IMR-90 (cell line): ENCODE data around the gene PCDHB1. TPM values are rescaled to one million over a fixed set of nuclear protein-coding genes. Genes with fewer than 3 reads are reported as not detected.

ENCODE experiments used
- ATAC-seq: fragments of 200-7000 bp; cut with Tn5 transposase; 2 replicates; pipeline ENCODE4 v1.9.1; 2020; ENCODE audit warnings: low read depth, mild to moderate bottlenecking, moderate library complexity
- BruUV-seq: library from RNA; stranded (reverse); fragments of 400-500 nt; replicated peaks from 2 replicates; lab custom pipeline; 2021; lab: Mats Ljungman, UMichigan
- CTCF ChIA-PET: fragments of 300-600 bp; formaldehyde crosslinking; extraction: SDS; loops from one replicate; lab custom pipeline; 2021; ENCODE audit warnings: antibody characterized with exemption; lab: Yijun Ruan, JAX
- POLR2A ChIA-PET: fragments of 300-600 bp; sonication (Branson Sonifier 250); formaldehyde crosslinking; loops from one replicate; lab custom pipeline; 2022; ENCODE audit warnings: antibody characterized with exemption; ENCODE audit not compliant: unreplicated experiment; lab: Charles Lee
- DNase-seq: peaks from one replicate; pipeline ENCODE4 v3.0.0; 2013
- H2AFZ ChIP-seq: replicated peaks from 2 replicates; pipeline ENCODE3; 2013; ENCODE audit warnings: low read length, mild to moderate bottlenecking; ENCODE audit not compliant: poor library complexity
- H2AK5ac ChIP-seq: 2 replicates; pipeline ENCODE4 v1.6.1; 2013; ENCODE audit warnings: low read depth, low read length, inconsistent platforms
- H2AK9ac ChIP-seq: replicated peaks from 2 replicates; pipeline ENCODE3; 2013; ENCODE audit warnings: mild to moderate bottlenecking, low read depth, low read length, moderate library complexity; ENCODE audit not compliant: poor library complexity
- H2BK120ac ChIP-seq: 2 replicates; pipeline ENCODE4 v1.6.1; 2013; ENCODE audit warnings: low read depth, low read length, inconsistent platforms
- H2BK15ac ChIP-seq: 3 replicates; pipeline ENCODE4 v1.6.1; 2013; ENCODE audit warnings: low read depth, low read length, inconsistent platforms
- H2BK20ac ChIP-seq: 2 replicates; pipeline ENCODE4 v1.6.1; 2013; ENCODE audit warnings: low read depth, mild to moderate bottlenecking, inconsistent platforms, low read length, moderate library complexity
- H2BK5ac ChIP-seq: 2 replicates; pipeline ENCODE4 v1.6.1; 2013; ENCODE audit warnings: mild to moderate bottlenecking, low read depth, low read length, inconsistent platforms; ENCODE audit not compliant: poor library complexity, severe bottlenecking
- H3K14ac ChIP-seq: replicated peaks from 2 replicates; pipeline ENCODE4 v1.6.1; 2013; ENCODE audit warnings: low read depth, low read length, inconsistent platforms
- H3K18ac ChIP-seq: 2 replicates; pipeline ENCODE4 v1.6.1; 2013; ENCODE audit warnings: low read depth, low read length, control low read depth
- H3K23ac ChIP-seq: 2 replicates; pipeline ENCODE4 v1.6.1; 2013; ENCODE audit warnings: low read depth, low read length, inconsistent platforms
- H3K27ac ChIP-seq: 2 replicates; pipeline ENCODE4 v1.5.1; 2013; ENCODE audit warnings: mild to moderate bottlenecking, control low read depth, low read length; ENCODE audit not compliant: insufficient read depth
- H3K27me3 ChIP-seq: 2 replicates; pipeline ENCODE4 v1.6.1; 2013; ENCODE audit warnings: low read length; ENCODE audit not compliant: control insufficient read depth, insufficient read depth
- H3K36me3 ChIP-seq: 2 replicates; pipeline ENCODE4 v1.6.1; 2013; ENCODE audit warnings: low read length, mixed read lengths; ENCODE audit not compliant: control insufficient read depth, insufficient read depth
- H3K4ac ChIP-seq: 2 replicates; pipeline ENCODE4 v1.6.1; 2013; ENCODE audit warnings: low read depth, low read length, inconsistent platforms
- H3K4me1 ChIP-seq: 2 replicates; pipeline ENCODE4 v1.6.1; 2013; ENCODE audit warnings: low read length, mixed read lengths; ENCODE audit not compliant: control insufficient read depth, insufficient read depth
- H3K4me2 ChIP-seq: 2 replicates; pipeline ENCODE4 v1.6.1; 2013; ENCODE audit warnings: low read depth, mild to moderate bottlenecking, control low read depth, low read length, moderate library complexity
- H3K4me3 ChIP-seq: 2 replicates; pipeline ENCODE4 v1.5.1; 2013; ENCODE audit warnings: low read depth, mild to moderate bottlenecking, control low read depth, low read length, moderate library complexity; ENCODE audit not compliant: insufficient read depth
- H3K56ac ChIP-seq: 2 replicates; pipeline ENCODE4 v1.6.1; 2013; ENCODE audit warnings: low read length, inconsistent platforms; ENCODE audit not compliant: insufficient read depth; ENCODE audit errors: extremely low read depth
- H3K79me1 ChIP-seq, 2 experiments: 2 replicates each; pipeline ENCODE4 v1.6.1; 2013; ENCODE audit warnings: low read length in 2 of 2, inconsistent platforms in 1 of 2, low read depth in 1 of 2
- H3K9ac ChIP-seq: 2 replicates; pipeline ENCODE4 v1.6.1; 2013; ENCODE audit warnings: low read depth, low read length, control low read depth
- H3K9me1 ChIP-seq: 2 replicates; pipeline ENCODE4 v1.6.1; 2013; ENCODE audit warnings: low read length, inconsistent platforms; ENCODE audit not compliant: insufficient read depth
- H3K9me3 ChIP-seq: 2 replicates; pipeline ENCODE4 v1.6.1; 2013; ENCODE audit warnings: low read length; ENCODE audit not compliant: control insufficient read depth, insufficient read depth
- H4K20me1 ChIP-seq: 2 replicates; pipeline ENCODE4 v1.6.1; 2013; ENCODE audit warnings: low read length, inconsistent platforms; ENCODE audit not compliant: insufficient read depth
- H4K5ac ChIP-seq: 2 replicates; pipeline ENCODE4 v1.6.1; 2013; ENCODE audit warnings: mild to moderate bottlenecking, low read depth, low read length, control low read depth
- H4K8ac ChIP-seq, 2 experiments: 2 replicates each; pipeline ENCODE4 v1.6.1; 2013; ENCODE audit warnings: low read depth in 2 of 2, low read length in 2 of 2, control low read depth in 1 of 2, inconsistent platforms in 1 of 2
- H4K91ac ChIP-seq: 2 replicates; pipeline ENCODE4 v1.6.1; 2013; ENCODE audit warnings: low read depth, low read length, inconsistent platforms; ENCODE audit not compliant: insufficient read depth
- CEBPB ChIP-seq: IDR thresholded peaks from 2 replicates; pipeline ENCODE4 v1.6.1; 2012; ENCODE audit warnings: low read depth, low read length, improper control_type of control experiment
- CTCF ChIP-seq: conservative IDR thresholded peaks from 2 replicates; pipeline ENCODE4 v1.5.1; 2012; ENCODE audit warnings: mild to moderate bottlenecking, low read depth, low read length, improper control_type of control experiment
- RCOR1 ChIP-seq: IDR thresholded peaks from 2 replicates; pipeline ENCODE4 v1.6.1; 2012; ENCODE audit warnings: mild to moderate bottlenecking, low read length, improper control_type of control experiment; ENCODE audit not compliant: insufficient replicate concordance
- WGBS, 2 experiments: methylation state at CpG; one replicate each; pipeline versions ENCODE4 v1.1.5 to v1.1.7; 2013; ENCODE audit warnings: missing lambda C conversion rate in 2 of 2; ENCODE audit not compliant: insufficient read length in 1 of 2; ENCODE audit errors: extremely low coverage in 2 of 2; 5-methylcytosine and 5-hydroxymethylcytosine counted together
- dilution Hi-C: fragments of 300-500 bp; cut with HindIII; formaldehyde crosslinking; loops from one replicate; pipeline ENCODE4 v1.14.3; 2018; ENCODE audit warnings: low sequenced_read_pairs; ENCODE audit not compliant: unreplicated experiment
- in situ Hi-C: fragments of 300-500 bp; cut with MboI; formaldehyde crosslinking; loops from 3 replicates; pipeline ENCODE4 v1.14.3; 2019; ENCODE audit warnings: low sequenced_read_pairs, inconsistent platforms, mixed read lengths
- intact Hi-C: fragments of 100-400 bp; cut with micrococcal nuclease; formaldehyde crosslinking; loops from 2 replicates; pipeline ENCODE4 v1.10.0; 2022
- polyA plus RNA-seq, 3 experiments: library from polyadenylated mRNA; depleted of rRNA; stranded (reverse); fragments of >200 nt; gene quantifications; 2 replicates each; pipeline ENCODE4 v1.2.3, GENCODE V29; 2012; ENCODE audit warnings: low replicate concordance in 1 of 3
- total RNA-seq: library from RNA; depleted of rRNA; stranded (reverse); fragments of >200 nt; gene quantifications from 2 replicates; pipeline ENCODE4 v1.2.3, GENCODE V29; 2012

The PCDHB1 gene
- total and polyA plus RNA-seq, 2 of the 4 experiments (the other 2 are of a cell fraction) = not detected

GRCh38 chr5:141100243-141100805, 49.1 kb downstream of the PCDHB1 start, which contains the start of gene PCDHB3:
PCDHB3 (plus strand) TSS chr5:141100473; CDS start chr5:141100650, 177 bp downstream.
- CTCF ChIA-PET = no interaction called here
- in situ Hi-C loops = no loop called here
- no peak within 1 kb of the TSS for H3K4me2 ChIP-seq

More at GRCh38 chr5:141100243-141100805, 49.1 kb downstream of the PCDHB1 start, which contains the start of gene PCDHB3:
- no peaks in the 10 kb centered on the region for H3K79me1 ChIP-seq
- no peak within 1 kb of the TSS for H4K5ac ChIP-seq
- H3K36me3 ChIP-seq = no peaks in the 10 kb centered on the region
- no TSS peak for BruUV-seq
- no peak within 1 kb of the TSS for H2AK5ac ChIP-seq
- H3K9ac ChIP-seq = no peak within 1 kb of the TSS
- H3K27ac ChIP-seq = no peak within 1 kb of the TSS
- no peak within 1 kb of the TSS for H3K4ac ChIP-seq
- H3K27me3 ChIP-seq = no peaks in the 10 kb centered on the region
- H2BK20ac ChIP-seq = no peak within 1 kb of the TSS
- no peaks in the 10 kb centered on the region for H4K20me1 ChIP-seq
- dilution Hi-C loops = no loop called here
- intact Hi-C loops = no loop called here
- no peak within 1 kb of the TSS for H2AFZ ChIP-seq
- no peaks in the 10 kb centered on the region for H3K4me1 ChIP-seq
- H2BK5ac ChIP-seq = no peak within 1 kb of the TSS
- no peak within 1 kb of the TSS for H2BK120ac ChIP-seq
- no peak within 1 kb of the TSS for H3K18ac ChIP-seq
- H3K9me3 ChIP-seq = peaks cover 18% of the 10 kb centered on the region
- no peak within 1 kb of the TSS for H4K8ac ChIP-seq
- no peak within 1 kb of the TSS for H3K14ac ChIP-seq
- H3K56ac ChIP-seq = no peak within 1 kb of the TSS
- H3K23ac ChIP-seq = no peak within 1 kb of the TSS
- H2BK15ac ChIP-seq = no peak within 1 kb of the TSS
- H3K9me1 ChIP-seq = no peaks in the 10 kb centered on the region
- 11% methylated on average over 5 of the region's 19 CpGs; no CpG with 5 or more reads in 1 of the 2 experiments for WGBS, 2 experiments
- H3K4me3 ChIP-seq = 0 out of 2 replicates have a peak within 1 kb of the TSS, but pooled peaks have one; percentile 28
- POLR2A ChIA-PET = no interaction called here
- no peak within 1 kb of the TSS for H4K91ac ChIP-seq
- ATAC-seq = no peak
- no peak within 1 kb of the TSS for H2AK9ac ChIP-seq
- peak; percentile 16 for DNase-seq
- TF ChIP-seq RCOR1 = no peak
- TF ChIP-seq CTCF = peak; percentile 20; the same call in 1 of the 2 replicates
- TF ChIP-seq CEBPB = no peak
